Stomach (tissue), 9 donors: ENCODE data around the gene CNN1. TPM values are rescaled to one million over a fixed set of nuclear protein-coding genes. Genes with fewer than 3 reads are reported as not detected.
A peak's percentile ranks its signal among the peaks of the same experiment; 100 is the strongest.

ENCODE experiments used
- DNase-seq, 2 donors: peaks; one replicate each; pipeline versions ENCODE4 v3.0.0 to v3.0.0-alpha.2; 2013 to 2019
- H3K27ac ChIP-seq, 5 donors: fragments of 200-600 bp in 4 of 5; sonication (generic) in 4 of 5; one replicate each; pipeline ENCODE4 v1.5.1; 2013 to 2019; ENCODE audit warnings: mild to moderate bottlenecking in 1 of 5, moderate library complexity in 1 of 5
- H3K27me3 ChIP-seq, 3 donors: fragments of 200-600 bp; sonication (generic); one replicate each; pipeline ENCODE4 v1.5.1; 2017 to 2019; ENCODE audit warnings: mixed run types in 1 of 3
- H3K36me3 ChIP-seq, 4 donors: fragments of 200-600 bp; sonication (generic); 1 replicate in 3 of 4; 2 replicates in 1 of 4; pipeline ENCODE4 v1.5.1; 2016 to 2019
- H3K4me1 ChIP-seq, 4 donors: fragments of 200-600 bp; sonication (generic); one replicate each; pipeline ENCODE4 v1.5.1; 2016 to 2019
- H3K4me3 ChIP-seq, 4 donors: fragments of 200-600 bp; sonication (generic) in 3 of 4; one replicate each; pipeline ENCODE4 v1.5.1; 2016 to 2019; ENCODE audit warnings: mild to moderate bottlenecking in 1 of 4
- H3K9me3 ChIP-seq, 4 donors: fragments of 200-600 bp; sonication (generic); one replicate each; pipeline ENCODE4 v1.5.1; 2016 to 2019
- CTCF ChIP-seq, 7 experiments: fragments of 450-650 bp in 4 of 7; fragments of 200-600 bp in 3 of 7; sonication (generic) in 3 of 7; IDR thresholded peaks; one replicate each; pipeline ENCODE4 v1.5.1; 2016 to 2019; ENCODE audit warnings: antibody characterized with exemption in 7 of 7, control low read depth in 2 of 7, mild to moderate bottlenecking in 1 of 7
- EP300 ChIP-seq: sonication (generic); formaldehyde crosslinking; IDR thresholded peaks from one replicate; pipeline ENCODE4 v1.6.1; 2017; ENCODE audit warnings: antibody characterized with exemption
- POLR2A ChIP-seq, 4 donors: fragments of 450-650 bp; IDR thresholded peaks; one replicate each; pipeline ENCODE4 v1.6.1; 2016; ENCODE audit warnings: antibody characterized with exemption in 4 of 4, control low read depth in 2 of 4, mild to moderate bottlenecking in 1 of 4, moderate library complexity in 1 of 4
- POLR2AphosphoS5 ChIP-seq, 3 donors: sonication (generic); formaldehyde crosslinking; IDR thresholded peaks; one replicate each; pipeline ENCODE4 v1.6.1; 2016; ENCODE audit warnings: antibody characterized with exemption in 3 of 3
- WGBS, 5 donors: extraction: QIAGEN DNeasy Blood & Tissue Kit in 3 of 5; methylation state at CpG; one replicate each; pipeline versions ENCODE4 v1.1.5 to v1.1.7; 2013 to 2018; 5-methylcytosine and 5-hydroxymethylcytosine counted together
- intact Hi-C: fragments of 100-400 bp; cut with DNase I; formaldehyde crosslinking; loops from one replicate; pipeline ENCODE4 v1.15.1; 2023; ENCODE audit warnings: low total_unique reads
- polyA plus RNA-seq, 3 donors: library from polyadenylated mRNA; stranded (reverse); fragments of 200-250 nt; gene quantifications; one replicate each; pipeline ENCODE4 v1.2.3, GENCODE V29; 2013
- total RNA-seq, 5 donors: library from RNA; depleted of rRNA; stranded (reverse); fragments of >200 nt; gene quantifications; one replicate each; pipeline versions ENCODE4 v1.1.0 to v1.2.3, GENCODE V29; 2014 to 2016
- donor health status: healthy with polysubstance abuse.
- donor health status: Bipolar disorder and iron deficiency.
- donor health status: healthy.

CNN1 gene
- total and polyA plus RNA-seq, 8 donors = 70.2 to 1,183 (median 546) TPM

GRCh38 chr19:11580116-11580515 lies 41.5 kb downstream of the CNN1 start:
- intact Hi-C loops = loop anchor here (10.0 kb wide), 1 partner anchor 85 kb away; no protein-coding TSS in a partner anchor
- Histone ChIP-seq H3K27me3 (peaks cover 0 to 16% (median 0%) of the 10 kb centered on the region in 3 donors), H3K4me1 (peaks cover 20 to 55% (median 53%) of the 10 kb centered on the region in 4 donors), H3K4me3 (no peak overlapping the region), H3K36me3 (peaks cover 0 to 11% (median 5%) of the 10 kb centered on the region in 4 donors), H3K9me3 (no peaks in the 10 kb centered on the region), H3K27ac (peak overlapping the region in 2 of 5 donors; percentile 83 to 92)
- no peak for TF ChIP-seq EP300
- no peak for TF ChIP-seq POLR2AphosphoS5 (IDR thresholded peaks at IDR 0.05)
- no peak for TF ChIP-seq POLR2A (IDR thresholded peaks at IDR 0.05)
- TF ChIP-seq CTCF (IDR thresholded peaks at IDR 0.05) = no peak
- WGBS, 5 donors = 55 to 77% (median 74%) methylated on average over 4 of the region's 4 CpGs
- DNase-seq = no peak

- WGBS, 5 donors = 5 to 28% (median 25%) methylated on average over 3 of the region's 3 CpGs
- intact Hi-C loops = loop anchor here (10.0 kb wide), 1 partner anchor 87 kb away; no protein-coding TSS in a partner anchor
- DNase-seq = peak in 1 of 2 donors; percentile 58
- H3K27ac ChIP-seq = peak overlapping the region; percentile 71 to 92 (median 82)
- H3K9me3 ChIP-seq = no peaks in the 10 kb centered on the region
- H3K4me1 ChIP-seq = peaks cover 20 to 55% (median 53%) of the 10 kb centered on the region in 4 donors
- H3K27me3 ChIP-seq = peaks cover 0 to 16% (median 0%) of the 10 kb centered on the region in 3 donors
- TF ChIP-seq POLR2AphosphoS5 (IDR thresholded peaks at IDR 0.05) (no peak), POLR2A (IDR thresholded peaks at IDR 0.05) (no peak), EP300 (no peak), CTCF (IDR thresholded peaks at IDR 0.05) (no peak)
- H3K4me3 ChIP-seq = no peak overlapping the region
- H3K36me3 ChIP-seq = peaks cover 0 to 2% (median 0%) of the 10 kb centered on the region in 4 donors
Measured at GRCh38 chr19:11581740-11582139, 43.1 kb downstream of the CNN1 start.

GRCh38 chr19:11586331-11586730 lies 47.7 kb downstream of the CNN1 start:
- Histone ChIP-seq H3K4me3 (no peak overlapping the region), H3K27me3 (no peaks in the 10 kb centered on the region), H3K9me3 (no peaks in the 10 kb centered on the region), H3K27ac (no peak overlapping the region), H3K36me3 (no peaks in the 10 kb centered on the region), H3K4me1 (peaks cover 6 to 23% (median 21%) of the 10 kb centered on the region in 4 donors)
- DNase-seq = no peak
- 44 to 64% (median 56%) methylated on average over 6 of the region's 6 CpGs for WGBS, 5 donors
- TF ChIP-seq POLR2A (IDR thresholded peaks at IDR 0.05) (no peak), EP300 (no peak), CTCF (IDR thresholded peaks at IDR 0.05) (no peak), POLR2AphosphoS5 (IDR thresholded peaks at IDR 0.05) (no peak)
- intact Hi-C loops = loop anchor here (10.0 kb wide), 1 partner anchor 92 kb away; no protein-coding TSS in a partner anchor

- intact Hi-C loops = loop anchor here (10.0 kb wide), 1 partner anchor 93 kb away; no protein-coding TSS in a partner anchor
- DNase-seq = peak; percentile 82 to 87
- Histone ChIP-seq H3K27ac (peak overlapping the region in 1 of 5 donors; percentile 39), H3K36me3 (no peaks in the 10 kb centered on the region), H3K9me3 (no peaks in the 10 kb centered on the region), H3K27me3 (no peaks in the 10 kb centered on the region), H3K4me3 (no peak overlapping the region), H3K4me1 (peaks cover 0 to 12% (median 10%) of the 10 kb centered on the region in 4 donors)
- 0 to 3% (median 2%) methylated on average over 7 of the region's 7 CpGs for WGBS, 5 donors
- no peak for TF ChIP-seq POLR2A (IDR thresholded peaks at IDR 0.05)
- TF ChIP-seq EP300 = no peak
- no peak for TF ChIP-seq POLR2AphosphoS5 (IDR thresholded peaks at IDR 0.05)
- peak in 5 of 7 experiments; percentile 74 to 94 (median 90) for TF ChIP-seq CTCF (IDR thresholded peaks at IDR 0.05)
Measured at GRCh38 chr19:11587302-11587974, 48.8 kb downstream of the CNN1 start.
